T-cell (primary cell): ENCODE measurements around the gene MTERF1. TPM values are rescaled to one million over a fixed set of nuclear protein-coding genes. Genes with fewer than 3 reads are reported as not detected.

ENCODE experiments used
- ATAC-seq, 4 experiments: fragments of 200-7000 bp in 3 of 4; fragments of 150-1000 bp in 1 of 4; cut with Tn5 transposase; replicated peaks in 1 of 4; 1 replicate in 3 of 4; 2 replicates in 1 of 4; pipeline ENCODE4 v1.10.0; 2021; ENCODE audit warnings: moderate library complexity in 3 of 4, mild to moderate bottlenecking in 2 of 4, moderate number of reproducible peaks in 1 of 4
- CTCF ChIA-PET, 2 donors: fragments of 300-600 bp; sonication (Branson Sonifier 250); formaldehyde crosslinking; loops; one replicate each; lab custom pipeline; 2022; ENCODE audit warnings: antibody characterized with exemption in 2 of 2; lab: Charles Lee
- POLR2A ChIA-PET, 2 donors: fragments of 300-600 bp; sonication (Branson Sonifier 250); formaldehyde crosslinking; loops; one replicate each; lab custom pipeline; 2022; ENCODE audit warnings: antibody characterized with exemption in 2 of 2; lab: Charles Lee
- DNase-seq, 35 experiments: peaks; one replicate each; pipeline versions ENCODE4 v3.0.0 to v3.0.0-alpha.2; 2013 to 2023
- H3K27ac ChIP-seq: one replicate; pipeline ENCODE4 v1.5.1; 2013; ENCODE audit warnings: low read length
- H3K27me3 ChIP-seq, 2 experiments: replicated peaks in 1 of 2; 1 replicate in 1 of 2; 2 replicates in 1 of 2; pipeline versions ENCODE4 v1.6.1 to v1.7.0; 2013; ENCODE audit warnings: low read length in 1 of 2, mixed read lengths in 1 of 2; ENCODE audit not compliant: control insufficient read depth in 2 of 2, insufficient read depth in 2 of 2; ENCODE audit errors: extremely low read depth in 1 of 2
- H3K36me3 ChIP-seq, 2 donors: 1 replicate in 1 of 2; 2 replicates in 1 of 2; pipeline versions ENCODE4 v1.6.1 to v1.7.0; 2013; ENCODE audit warnings: low read length in 1 of 2; ENCODE audit not compliant: control insufficient read depth in 2 of 2, insufficient read depth in 1 of 2; ENCODE audit errors: extremely low read depth in 1 of 2
- H3K4me1 ChIP-seq, 2 experiments: 1 replicate in 1 of 2; 2 replicates in 1 of 2; pipeline versions ENCODE4 v1.6.1 to v1.7.0; 2013; ENCODE audit warnings: low read length in 2 of 2, mixed read lengths in 1 of 2; ENCODE audit not compliant: insufficient read depth in 2 of 2, control insufficient read depth in 1 of 2; ENCODE audit errors: extremely low read depth in 1 of 2
- H3K4me3 ChIP-seq, 2 donors: 1 replicate in 1 of 2; 2 replicates in 1 of 2; pipeline versions ENCODE4 v1.5.1 to v1.7.0; 2013; ENCODE audit warnings: mild to moderate bottlenecking in 2 of 2, low read length in 1 of 2, moderate library complexity in 1 of 2; ENCODE audit not compliant: control insufficient read depth in 1 of 2; ENCODE audit errors: extremely low read depth in 1 of 2
- H3K9me3 ChIP-seq: 2 replicates; pipeline ENCODE4 v1.7.0; 2013
- H3K27ac Mint-ChIP-seq, 2 donors: one replicate each; pipeline ENCODE4 v1.8.0; 2020 to 2021; ENCODE audit warnings: mild to moderate bottlenecking in 2 of 2, mixed read lengths in 2 of 2
- H3K27me3 Mint-ChIP-seq, 2 donors: one replicate each; pipeline ENCODE4 v1.8.0; 2021 to 2022; ENCODE audit warnings: mixed read lengths in 2 of 2
- H3K36me3 Mint-ChIP-seq: one replicate; pipeline ENCODE4 v1.8.0; 2021; ENCODE audit warnings: mixed read lengths
- H3K4me1 Mint-ChIP-seq, 3 donors: one replicate each; pipeline ENCODE4 v1.8.0; 2020 to 2022; ENCODE audit warnings: mixed read lengths in 3 of 3, mild to moderate bottlenecking in 1 of 3
- H3K4me3 Mint-ChIP-seq, 3 donors: one replicate each; pipeline ENCODE4 v1.8.0; 2020 to 2022; ENCODE audit warnings: mild to moderate bottlenecking in 3 of 3, mixed read lengths in 3 of 3, moderate library complexity in 3 of 3
- H3K9me3 Mint-ChIP-seq, 3 donors: one replicate each; pipeline ENCODE4 v1.8.0; 2020 to 2022; ENCODE audit warnings: mixed read lengths in 3 of 3
- WGBS: methylation state at CpG from one replicate; pipeline ENCODE4 v1.1.5; 2013; ENCODE audit warnings: missing lambda C conversion rate; ENCODE audit not compliant: insufficient coverage; 5-methylcytosine and 5-hydroxymethylcytosine counted together
- total RNA-seq, 35 experiments: library from RNA in 6 of 35; stranded (reverse) in 6 of 35; fragments of 120-200 nt in 1 of 35; gene quantifications; one replicate each; pipeline versions ENCODE4 v1.2.1 to v1.2.4 and lab custom pipeline; 2013 to 2026

The MTERF1 gene, protein sequence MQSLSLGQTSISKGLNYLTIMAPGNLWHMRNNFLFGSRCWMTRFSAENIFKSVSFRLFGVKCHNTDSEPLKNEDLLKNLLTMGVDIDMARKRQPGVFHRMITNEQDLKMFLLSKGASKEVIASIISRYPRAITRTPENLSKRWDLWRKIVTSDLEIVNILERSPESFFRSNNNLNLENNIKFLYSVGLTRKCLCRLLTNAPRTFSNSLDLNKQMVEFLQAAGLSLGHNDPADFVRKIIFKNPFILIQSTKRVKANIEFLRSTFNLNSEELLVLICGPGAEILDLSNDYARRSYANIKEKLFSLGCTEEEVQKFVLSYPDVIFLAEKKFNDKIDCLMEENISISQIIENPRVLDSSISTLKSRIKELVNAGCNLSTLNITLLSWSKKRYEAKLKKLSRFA
- 10 to 100 TPM; 14.8 to 27.1 (median 21.9) TPM for total RNA-seq
- 23.7 TPM for total RNA-seq (2013)
- total RNA-seq (lab: John Stamatoyannopoulos, UW): 13.1 to 37.0 (median 24.6) reads per million in 29 experiments

DNA sequence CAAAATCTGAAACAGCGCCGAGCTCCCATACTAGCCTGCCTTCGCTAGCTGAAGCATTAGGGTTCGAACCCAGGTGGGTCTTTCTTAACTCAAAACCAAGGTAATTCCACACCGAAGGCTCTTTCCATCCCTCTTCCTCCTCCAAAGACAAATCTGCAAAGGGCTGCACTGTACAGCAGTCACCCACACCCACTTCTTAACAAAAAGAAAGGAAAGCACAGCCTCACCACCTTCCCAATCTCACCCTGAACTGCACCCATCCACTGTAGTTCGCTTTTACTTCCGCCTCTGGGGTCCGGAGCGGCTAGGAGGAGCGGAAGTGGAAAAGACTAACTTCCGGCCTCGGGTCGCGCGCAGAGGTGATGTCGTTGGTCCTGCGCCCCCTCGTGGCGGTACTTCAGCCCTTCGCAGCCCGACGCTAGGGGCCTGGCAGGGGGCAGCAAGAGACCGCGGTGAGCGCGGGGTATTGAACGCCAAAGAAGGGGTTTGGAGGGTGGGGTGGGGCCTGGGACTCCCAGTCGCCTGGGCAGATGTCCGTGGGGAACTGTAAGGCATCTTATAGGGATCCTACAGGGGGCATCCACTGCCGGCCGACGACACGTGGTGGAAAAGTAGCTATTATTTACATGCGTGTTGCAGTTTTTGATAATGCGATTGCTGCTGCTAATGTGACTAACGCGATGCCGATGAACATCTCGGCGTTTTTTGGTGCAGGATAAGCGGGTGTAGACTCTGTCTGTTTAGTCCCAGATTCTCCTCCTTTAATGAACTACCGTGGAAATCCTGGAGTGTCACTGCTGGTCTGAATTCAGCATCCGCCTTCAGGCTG is at the start of gene MTERF1:
MTERF1 (minus strand) TSS at position 290 of the 829 bp plus-strand sequence. CDS start 619 bp downstream, outside the sequence.
- CTCF ChIA-PET: interaction anchor here (0.6 to 2.4 kb wide), 22 partner anchors 8 to 1425 kb away, joined by 3 to 18 read pairs (median 4); partner anchors contain the start of genes PEX1 (in 1 of the 2), RBM48 (in 1 of the 2) and SAMD9 (in 1 of the 2)
- Histone ChIP-seq H3K4me1 (peaks cover 8 to 17% of the 10 kb centered on the region in 2 experiments), H3K27me3 (no peaks in the 10 kb centered on the region), H3K36me3 (peaks cover 4 to 14% of the 10 kb centered on the region in 2 donors), H3K4me3 (peak within 1 kb of the TSS; percentile 80 to 97), H3K27ac (peak within 1 kb of the TSS; percentile 65), H3K9me3 (no peaks in the 10 kb centered on the region)
- ATAC-seq: peak; percentile 94 to 97 (median 96)
- Mint-ChIP-seq H3K27ac (peak within 1 kb of the TSS; percentile 96 to 99), H3K36me3 (peaks cover 17% of the 10 kb centered on the region), H3K4me1 (peaks cover 44 to 47% (median 46%) of the 10 kb centered on the region in 3 donors), H3K27me3 (no peaks in the 10 kb centered on the region), H3K4me3 (peak within 1 kb of the TSS; percentile 83 to 100 (median 99)), H3K9me3 (no peaks in the 10 kb centered on the region)
- POLR2A ChIA-PET: interaction anchor here in 1 of 2 donors (0.9 to 1.2 kb wide), 3 partner anchors 59 to 648 kb away, joined by 3 to 5 read pairs (median 3); partner anchors contain the start of genes PEX1 and RBM48
- WGBS: 2% methylated on average over 39 of the region's 43 CpGs
- peak; percentile 82 to 97 (median 91) for DNase-seq

DNA sequence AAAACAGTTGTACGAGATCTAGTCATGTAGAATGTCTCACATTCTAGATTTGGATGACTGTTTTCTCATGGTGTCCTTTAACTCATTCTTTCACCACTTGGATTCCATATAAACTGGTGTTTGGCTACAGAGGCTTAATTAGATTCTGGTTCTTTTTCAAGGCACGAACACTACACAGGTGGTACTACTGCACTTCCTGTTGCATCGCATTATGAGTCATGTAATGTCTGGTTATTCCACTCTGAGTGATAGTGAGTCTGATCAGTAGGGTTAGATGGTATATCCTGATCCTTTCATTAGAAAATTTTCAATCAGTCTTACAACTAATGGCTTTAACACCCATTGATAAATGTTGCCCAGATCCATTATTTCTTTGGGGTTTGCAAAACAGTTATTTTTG is 49.0 kb upstream of the MTERF1 start:
- ChIA-PET POLR2A (no interaction called here), CTCF (no interaction called here)
- H3K27ac Mint-ChIP-seq: no peak overlapping the region
- no peak for DNase-seq
- Histone ChIP-seq H3K4me3 (no peak overlapping the region), H3K4me1 (no peaks in the 10 kb centered on the region), H3K36me3 (no peaks in the 10 kb centered on the region), H3K27ac (no peak overlapping the region), H3K27me3 (peaks cover 0 to 3% of the 10 kb centered on the region in 2 experiments), H3K9me3 (no peaks in the 10 kb centered on the region)
- peaks cover 4 to 8% (median 7%) of the 10 kb centered on the region in 3 donors for H3K4me1 Mint-ChIP-seq
- ATAC-seq: peak; percentile 61 to 78 (median 69)
- peaks cover 19 to 20% of the 10 kb centered on the region in 2 donors for H3K27me3 Mint-ChIP-seq
- H3K4me3 Mint-ChIP-seq: no peak overlapping the region
- WGBS: no CpG with 5 or more reads among the region's 3 CpGs
- H3K36me3 Mint-ChIP-seq: no peaks in the 10 kb centered on the region
- no peaks in the 10 kb centered on the region for H3K9me3 Mint-ChIP-seq

- DNase-seq (no peak), ATAC-seq (no peak)
- Histone ChIP-seq H3K27ac (no peak overlapping the region), H3K36me3 (no peaks in the 10 kb centered on the region), H3K27me3 (peaks cover 0 to 3% of the 10 kb centered on the region in 2 experiments), H3K4me3 (no peak overlapping the region), H3K9me3 (no peaks in the 10 kb centered on the region), H3K4me1 (no peaks in the 10 kb centered on the region)
- Mint-ChIP-seq H3K27me3 (peaks cover 18 to 23% of the 10 kb centered on the region in 2 donors), H3K27ac (no peak overlapping the region), H3K4me1 (peaks cover 4 to 8% (median 7%) of the 10 kb centered on the region in 3 donors), H3K36me3 (no peaks in the 10 kb centered on the region), H3K4me3 (no peak overlapping the region), H3K9me3 (no peaks in the 10 kb centered on the region)
- WGBS: 50% methylated on average over 2 of the region's 6 CpGs
- ChIA-PET POLR2A (interaction anchor here in 1 of 2 donors (0.6 kb wide), 1 partner anchor 11 kb away, joined by 3 read pairs; no protein-coding TSS in a partner anchor), CTCF (no interaction called here)
These were observed 47.4 kb upstream of the MTERF1 start for GRCh38 chr7:91927912-91928311.

- peaks cover 15 to 21% of the 10 kb centered on the region in 2 donors for H3K27me3 Mint-ChIP-seq
- Histone ChIP-seq H3K4me1 (no peaks in the 10 kb centered on the region), H3K27ac (no peak overlapping the region), H3K4me3 (no peak overlapping the region), H3K36me3 (no peaks in the 10 kb centered on the region), H3K27me3 (peaks cover 0 to 13% of the 10 kb centered on the region in 2 experiments), H3K9me3 (no peaks in the 10 kb centered on the region)
- no peaks in the 10 kb centered on the region for H3K36me3 Mint-ChIP-seq
- H3K4me3 Mint-ChIP-seq: no peak overlapping the region
- no CpG with 5 or more reads among the region's 4 CpGs for WGBS
- ChIA-PET POLR2A (no interaction called here), CTCF (no interaction called here)
- no peak overlapping the region for H3K27ac Mint-ChIP-seq
- DNase-seq: no peak
- H3K9me3 Mint-ChIP-seq: no peaks in the 10 kb centered on the region
- no peak for ATAC-seq
- H3K4me1 Mint-ChIP-seq: peaks cover 0 to 1% (median under 1%) of the 10 kb centered on the region in 3 donors
These were observed 42.4 kb upstream of the MTERF1 start for GRCh38 chr7:91922857-91923256.

- H3K4me1 ChIP-seq: no peaks in the 10 kb centered on the region
- Mint-ChIP-seq H3K27me3 (peaks cover 4 to 11% of the 10 kb centered on the region in 2 donors), H3K27ac (no peak overlapping the region), H3K36me3 (no peaks in the 10 kb centered on the region), H3K9me3 (no peaks in the 10 kb centered on the region), H3K4me1 (peaks cover 0 to 3% (median 0%) of the 10 kb centered on the region in 3 donors), H3K4me3 (no peak overlapping the region)
- ChIA-PET CTCF (no interaction called here), POLR2A (no interaction called here)
- H3K27ac ChIP-seq: no peak overlapping the region
- no peaks in the 10 kb centered on the region for H3K36me3 ChIP-seq
- no peaks in the 10 kb centered on the region for H3K9me3 ChIP-seq
- H3K27me3 ChIP-seq: peaks cover 0 to 13% of the 10 kb centered on the region in 2 experiments
- ATAC-seq (no peak), DNase-seq (no peak)
- no peak overlapping the region for H3K4me3 ChIP-seq
- WGBS: no CpG with 5 or more reads among the region's 1 CpG
These were observed 37.9 kb upstream of the MTERF1 start for GRCh38 chr7:91918356-91918755.

DNA sequence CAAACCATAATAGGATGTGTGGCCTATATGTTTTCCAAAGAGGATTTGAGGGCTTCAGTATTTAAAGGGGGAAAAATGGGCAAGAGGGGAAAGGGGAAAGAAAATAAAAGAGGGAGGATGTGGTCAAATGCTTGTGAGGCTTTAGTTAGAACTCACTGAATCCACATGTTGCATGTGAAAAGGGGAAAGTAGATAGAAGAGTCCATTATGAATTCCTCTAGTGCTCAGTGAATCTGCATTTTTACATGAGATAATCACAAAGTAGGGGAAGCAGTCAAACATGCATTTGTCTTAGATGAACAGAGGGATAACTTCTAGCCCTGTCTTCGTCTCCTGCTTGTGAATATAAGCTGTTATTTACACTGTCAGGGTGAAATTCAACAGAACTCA is 35.5 kb upstream of the MTERF1 start:
- Histone ChIP-seq H3K4me1 (peaks cover 0 to 2% of the 10 kb centered on the region in 2 experiments), H3K27me3 (peaks cover 0 to 2% of the 10 kb centered on the region in 2 experiments), H3K36me3 (no peaks in the 10 kb centered on the region), H3K9me3 (no peaks in the 10 kb centered on the region), H3K4me3 (no peak overlapping the region), H3K27ac (no peak overlapping the region)
- ChIA-PET POLR2A (interaction anchor here in 1 of 2 donors (0.6 kb wide), 1 partner anchor 341 kb away, joined by 7 read pairs; no protein-coding TSS in a partner anchor), CTCF (no interaction called here)
- WGBS: no CpG with 5 or more reads among the region's 1 CpG
- Mint-ChIP-seq H3K4me1 (peaks cover 0 to 4% (median 0%) of the 10 kb centered on the region in 3 donors), H3K27me3 (peaks cover 4 to 9% of the 10 kb centered on the region in 2 donors), H3K4me3 (no peak overlapping the region), H3K36me3 (no peaks in the 10 kb centered on the region), H3K27ac (no peak overlapping the region), H3K9me3 (no peaks in the 10 kb centered on the region)
- no peak for DNase-seq
- ATAC-seq: no peak
